ENCODE results near the gene RGPD6. TPM values are rescaled to one million over a fixed set of nuclear protein-coding genes. Genes with fewer than 3 reads are reported as not detected.
A peak's percentile ranks its signal among the peaks of the same experiment; 100 is the strongest.
"Not testable (repeated sequence)": the region's sequence is repeated elsewhere in the genome, so short reads cannot be mapped to it uniquely, and the experiment has no call there.

Gene RGPD6
- total RNA-seq = 5.0 TPM
- long read RNA-seq, full-length matches to known transcripts = 1 of 2 reads
- long read RNA-seq, partial matches to known transcripts = 1 of 2 reads
- long read RNA-seq, other reads (novel, unspliced or antisense) = 0 of 2 reads

DNA sequence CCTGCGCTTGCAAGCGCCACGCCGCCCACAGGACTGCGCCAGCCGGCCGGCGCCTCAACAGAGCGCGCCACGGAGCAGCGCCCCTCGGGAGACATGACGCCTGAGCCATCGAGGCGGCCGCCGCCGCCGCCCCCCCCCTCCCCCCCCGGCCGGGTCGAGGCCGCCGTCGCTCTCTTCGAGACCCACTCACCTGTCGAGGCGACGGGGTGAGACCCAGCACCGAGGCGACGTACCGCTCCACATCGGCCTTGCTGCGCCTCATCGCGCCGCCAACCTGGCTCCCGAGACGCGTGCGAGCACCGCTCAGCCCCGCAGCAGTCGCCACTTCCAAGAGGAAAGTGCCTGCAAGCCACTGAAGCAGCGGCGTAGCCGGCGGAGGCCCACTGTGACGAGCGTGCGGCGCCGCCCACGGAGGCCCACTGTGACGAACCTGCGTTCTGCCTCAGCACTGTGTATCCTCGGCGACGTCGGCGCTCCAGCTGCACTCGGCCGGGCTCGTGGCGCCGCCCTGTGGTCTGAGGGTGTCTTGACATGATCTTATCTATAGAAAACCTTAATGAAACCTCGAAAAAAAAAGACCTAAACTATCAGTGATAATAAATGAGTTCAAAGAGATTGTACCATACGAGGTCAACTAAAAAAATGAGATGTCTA, at the start of gene RGPD6:
Gene RGPD6 (minus strand): TSS at position 460 of the 654 bp plus-strand sequence. CDS start 198 bp downstream, at position 262.
- DNase-seq (ENCODE audit: missing footprints); intact Hi-C loops (cut with DNase I): not testable (repeated sequence)
- peak; percentile 99 for ATAC-seq

DNA sequence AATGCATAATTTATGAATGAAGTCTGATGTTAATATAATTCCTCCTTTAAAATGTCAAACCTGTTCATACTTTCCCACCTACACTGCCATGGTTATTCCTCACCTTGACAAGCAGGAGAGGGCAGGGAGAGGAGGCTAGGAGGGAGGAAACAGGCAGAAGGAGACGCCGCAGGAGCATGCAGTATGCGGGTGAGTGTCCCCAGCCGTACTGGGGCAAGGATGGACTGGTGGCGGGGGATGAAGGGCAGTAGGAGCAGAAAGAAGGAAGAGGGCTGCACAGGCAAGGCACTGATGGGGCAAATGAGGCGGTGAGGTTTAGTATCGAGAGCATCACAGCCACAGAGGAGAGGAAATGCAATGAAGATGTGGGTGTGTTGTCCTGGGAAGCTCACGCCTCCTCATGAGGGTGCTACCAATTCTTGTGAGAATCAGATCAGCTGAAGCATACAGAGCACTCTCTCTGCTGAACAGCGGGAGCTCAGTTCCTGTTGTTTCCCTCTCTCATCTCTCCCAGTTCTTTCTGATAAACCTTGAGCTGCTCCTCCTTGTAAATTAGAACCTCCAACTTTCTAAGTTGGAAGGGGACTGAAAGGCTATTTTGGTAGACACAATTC, 42.4 kb upstream of the RGPD6 start:
- intact Hi-C loops (cut with DNase I); DNase-seq (ENCODE audit: missing footprints): not testable (repeated sequence)
- ATAC-seq = peak; percentile 20

DNA sequence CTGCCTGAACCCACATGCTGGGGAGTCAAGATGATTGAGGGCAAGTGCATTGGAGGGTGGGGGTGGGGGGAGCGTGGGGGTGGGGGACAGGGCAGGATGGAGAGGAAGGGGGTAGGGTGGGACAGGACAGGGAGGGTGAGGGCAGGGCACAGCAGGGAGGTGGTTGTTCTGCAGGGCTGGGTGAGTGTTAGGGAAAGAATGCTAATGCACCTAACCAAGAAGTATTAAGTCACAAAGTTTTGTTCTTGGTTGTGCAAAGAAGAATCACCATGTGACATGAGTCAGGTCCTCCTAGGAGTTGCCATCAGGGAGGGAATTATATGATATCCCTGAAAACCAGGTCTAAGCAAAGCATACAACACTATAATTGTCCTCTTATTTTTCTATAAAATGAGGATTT, 36.9 kb upstream of the RGPD6 start:
- intact Hi-C loops (cut with DNase I); DNase-seq (ENCODE audit: missing footprints); ATAC-seq: not testable (repeated sequence)

DNA sequence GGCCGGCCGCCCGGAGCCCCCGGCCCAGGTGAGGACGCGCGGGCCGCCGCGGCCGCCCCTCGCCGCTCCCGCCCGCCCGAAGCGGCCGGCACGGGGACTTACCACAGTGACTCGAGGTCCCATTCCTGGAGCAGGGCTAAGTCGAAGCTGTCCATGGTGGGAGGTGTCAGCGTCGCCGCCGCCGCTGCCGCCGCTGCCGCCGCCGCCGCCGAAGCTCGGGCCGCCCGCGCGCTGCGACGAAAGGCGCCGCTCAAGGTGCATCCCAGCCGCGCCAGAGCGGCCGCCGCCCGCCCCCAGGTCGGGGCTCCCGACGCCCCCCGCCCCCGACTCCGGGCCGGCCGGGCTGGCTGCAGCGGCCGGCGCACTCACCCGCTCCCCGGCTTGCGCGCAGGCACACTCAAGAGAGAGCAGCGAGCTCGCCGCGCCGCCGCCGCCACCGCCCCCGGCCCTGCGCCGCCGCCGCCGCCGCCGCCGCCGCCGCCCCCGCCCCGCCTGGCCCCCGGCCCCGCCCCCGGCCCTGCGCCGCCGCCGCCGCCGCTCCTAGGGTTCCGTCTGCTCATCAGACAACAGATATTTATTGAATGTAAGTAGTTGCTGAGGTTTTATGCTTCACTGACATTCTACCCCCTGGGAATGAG, 33.7 kb upstream of the RGPD6 start:
- DNase-seq (ENCODE audit: missing footprints); ATAC-seq: not testable (repeated sequence)

DNA sequence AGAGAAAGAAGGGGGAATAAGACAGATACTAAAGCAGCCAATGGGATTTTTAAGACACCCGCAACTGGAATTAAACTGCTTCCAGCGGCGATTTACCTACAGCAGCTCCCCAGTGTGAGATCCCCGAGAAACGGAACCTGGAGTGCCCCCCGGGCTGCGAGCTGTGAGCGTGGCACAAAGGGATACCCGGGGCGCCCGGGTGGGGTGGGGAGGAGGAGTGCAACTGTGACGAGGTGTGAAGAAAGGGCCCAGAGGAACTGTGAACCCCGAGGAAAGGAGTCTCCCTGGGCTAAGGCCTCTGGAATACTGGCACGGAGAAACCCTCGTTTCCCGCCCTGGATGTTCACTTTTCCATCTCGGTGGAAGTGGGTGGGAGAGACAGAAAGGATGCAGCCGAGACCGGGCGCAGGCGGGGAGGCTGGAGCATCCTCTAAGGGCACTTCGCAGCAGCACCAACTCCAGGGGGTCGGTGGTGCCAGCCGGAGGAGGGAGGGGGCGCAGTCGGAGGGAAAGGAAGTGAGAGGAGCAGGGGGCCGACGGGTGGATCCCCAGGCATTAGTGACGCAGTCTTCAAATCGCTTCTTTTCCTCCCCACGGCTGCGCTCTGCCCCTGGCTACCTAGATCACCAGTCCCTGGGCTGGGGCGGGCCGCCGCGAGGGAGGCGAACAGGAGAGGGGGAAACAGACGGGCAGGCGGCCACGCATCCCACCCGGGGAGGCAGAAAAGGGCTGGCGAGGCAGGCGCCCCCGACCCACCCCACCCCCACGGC, 33.0 kb upstream of the RGPD6 start:
- intact Hi-C loops (cut with DNase I); DNase-seq (ENCODE audit: missing footprints); ATAC-seq: not testable (repeated sequence)

More for the DNA sequence above, 33.7 kb upstream of the RGPD6 start:
- intact Hi-C loops (cut with DNase I) = not testable (repeated sequence)

DNA sequence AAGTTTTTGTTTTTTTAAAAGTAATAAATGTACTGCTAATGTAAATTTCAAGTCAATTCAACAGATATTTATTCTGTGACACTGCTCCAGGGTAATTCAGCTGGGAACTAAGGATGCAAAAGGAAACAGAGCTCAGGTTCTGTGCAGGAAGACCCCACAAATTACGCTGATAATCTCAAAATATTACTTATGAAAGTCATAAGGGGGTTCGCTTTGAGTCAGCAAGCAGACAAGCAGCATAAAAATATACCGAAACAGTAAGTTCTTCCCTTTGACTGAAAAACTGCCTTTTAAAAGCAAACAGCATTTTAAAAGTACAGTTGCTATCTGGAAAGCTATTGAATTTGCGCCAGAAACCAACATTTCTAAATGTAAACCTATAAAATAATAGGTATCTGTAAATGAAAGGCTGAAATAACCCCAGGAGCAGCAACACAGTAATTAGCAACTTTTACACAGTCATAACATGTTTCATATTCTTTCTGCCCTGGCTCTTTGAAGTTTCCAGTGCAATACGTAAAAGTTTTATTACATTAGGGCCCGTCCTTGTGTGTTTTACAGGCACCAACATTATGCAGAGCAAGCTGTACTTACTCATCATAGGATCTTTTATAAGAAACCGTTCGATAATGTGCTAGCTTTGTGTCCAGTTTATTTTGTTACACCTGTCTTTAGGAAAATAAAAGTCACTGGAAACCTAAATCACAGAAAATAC, 31.9 kb upstream of the RGPD6 start:
- intact Hi-C loops (cut with DNase I); ATAC-seq; DNase-seq (ENCODE audit: missing footprints): not testable (repeated sequence)

DNA sequence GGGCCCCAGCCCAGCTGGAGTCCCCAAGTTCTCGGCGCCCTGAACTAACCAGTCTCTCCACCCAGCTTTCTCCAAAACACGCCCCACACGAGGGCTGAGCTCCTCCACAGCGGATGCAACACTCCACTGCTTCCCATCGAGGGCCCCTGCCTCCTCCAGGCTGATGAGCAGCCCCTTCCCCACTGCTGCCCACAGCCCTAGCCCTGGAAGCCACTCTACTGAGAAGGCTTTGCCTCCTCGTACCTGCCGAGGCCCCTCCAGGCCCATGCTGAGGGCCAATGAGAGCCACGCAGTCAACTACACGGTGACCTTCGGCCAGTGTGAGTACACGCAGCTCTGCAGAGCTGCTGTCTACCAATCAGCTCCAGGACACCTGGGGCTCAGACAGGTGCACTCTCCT, 28.0 kb upstream of the RGPD6 start:
- ATAC-seq; DNase-seq (ENCODE audit: missing footprints); intact Hi-C loops (cut with DNase I): not testable (repeated sequence)

DNA sequence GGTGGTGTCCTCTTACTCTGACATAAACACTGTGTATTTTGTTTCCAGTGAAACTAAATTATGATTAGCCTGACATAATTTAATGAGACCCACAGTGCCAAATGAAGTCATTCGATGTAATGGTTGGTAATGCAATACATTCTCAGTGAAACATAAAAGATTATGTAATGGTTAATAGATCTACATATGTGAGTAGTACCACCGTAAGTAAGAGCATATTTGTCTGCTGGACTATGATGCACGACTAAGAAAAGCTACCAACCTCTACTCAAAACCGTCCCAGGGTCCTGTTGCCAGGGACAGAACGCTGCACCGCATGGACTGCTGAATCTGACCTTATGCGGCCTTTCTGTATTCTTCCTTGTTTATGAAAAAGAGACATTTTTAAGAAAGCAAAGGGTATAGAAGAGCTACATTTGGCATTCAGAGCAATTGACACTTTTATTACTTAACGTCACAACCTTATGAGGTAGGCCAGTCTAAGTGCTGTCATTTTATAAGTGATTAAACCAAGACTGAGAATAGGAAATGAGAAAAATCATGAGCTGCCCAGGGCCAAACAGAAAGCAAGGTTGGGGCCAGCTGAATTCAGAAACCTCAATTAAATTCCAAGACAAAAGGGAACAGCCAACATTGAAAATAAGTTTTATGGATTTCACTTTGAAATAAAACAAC, 27.0 kb upstream of the RGPD6 start:
- ATAC-seq; DNase-seq (ENCODE audit: missing footprints); intact Hi-C loops (cut with DNase I): not testable (repeated sequence)

DNA sequence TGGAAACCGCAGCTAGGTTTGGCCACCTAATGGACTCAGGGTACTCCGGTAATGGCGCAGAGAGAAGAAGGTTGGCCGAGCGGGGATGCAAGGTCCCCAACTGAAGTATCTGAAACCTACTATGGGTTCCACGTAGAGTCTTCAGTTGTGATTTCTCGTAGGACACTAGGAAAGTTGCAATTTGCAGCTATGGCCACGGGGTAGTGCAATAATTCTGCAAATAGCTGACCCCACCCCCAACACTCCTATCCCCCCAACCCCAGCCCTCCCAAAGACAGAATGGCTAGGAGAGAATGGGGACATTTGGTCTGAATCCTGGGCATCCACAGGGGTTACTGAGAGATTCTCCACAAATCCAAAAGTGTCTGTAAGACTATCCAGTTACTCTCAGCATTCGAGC, 25.1 kb upstream of the RGPD6 start:
- DNase-seq (ENCODE audit: missing footprints); ATAC-seq; intact Hi-C loops (cut with DNase I): not testable (repeated sequence)

DNA sequence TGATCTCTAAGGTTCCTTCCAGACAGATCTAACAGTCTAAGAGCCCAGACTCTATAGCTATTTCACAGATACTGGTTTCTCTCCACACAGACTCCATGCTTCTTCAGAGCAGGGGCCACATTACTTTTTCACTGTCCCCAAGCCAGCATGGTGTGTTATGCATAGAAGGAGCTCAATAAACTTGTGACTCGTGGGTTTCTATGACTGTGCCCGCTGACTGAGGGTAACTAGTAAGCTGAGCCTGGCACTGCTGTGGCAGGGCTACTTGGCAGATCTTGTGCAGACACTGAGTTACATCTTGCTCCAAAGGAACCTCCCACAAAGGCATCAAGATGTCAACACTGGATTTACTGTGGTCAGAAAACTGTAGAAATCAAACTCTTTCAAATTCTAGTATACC, 15.0 kb upstream of the RGPD6 start:
- intact Hi-C loops (cut with DNase I); DNase-seq (ENCODE audit: missing footprints); ATAC-seq: not testable (repeated sequence)

DNA sequence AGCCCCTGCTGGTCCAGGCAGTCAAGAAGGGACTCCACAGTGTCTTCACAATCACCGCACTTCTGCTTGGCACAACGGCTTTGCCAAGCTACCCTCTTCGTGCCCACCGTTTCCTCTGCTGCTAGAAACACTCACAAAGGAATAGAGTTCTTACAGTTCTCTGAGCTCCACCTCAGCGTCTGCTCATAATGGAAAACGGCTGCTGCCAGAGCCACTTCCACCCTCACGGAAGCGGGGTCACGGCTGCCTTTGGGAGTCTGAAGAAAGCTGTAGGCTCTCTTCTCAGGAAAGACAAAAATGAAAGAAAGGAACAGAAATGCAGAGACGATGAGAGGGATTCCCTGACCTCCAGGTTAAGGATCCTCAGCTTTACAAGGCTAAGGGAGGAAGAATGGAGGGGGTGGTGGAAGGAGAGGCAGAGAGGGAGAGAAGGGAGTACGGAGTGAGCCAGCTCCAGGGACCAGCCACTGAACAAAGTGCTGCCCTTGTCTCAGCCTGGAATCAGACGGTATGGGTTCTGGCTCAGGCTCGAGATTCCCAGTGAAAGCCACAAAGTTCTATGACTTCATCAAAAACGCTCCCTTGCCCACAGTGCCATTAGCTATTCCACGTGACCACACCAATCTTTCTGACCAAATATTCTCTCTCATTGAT, 12.8 kb upstream of the RGPD6 start:
- DNase-seq (ENCODE audit: missing footprints); intact Hi-C loops (cut with DNase I); ATAC-seq: not testable (repeated sequence)

DNA sequence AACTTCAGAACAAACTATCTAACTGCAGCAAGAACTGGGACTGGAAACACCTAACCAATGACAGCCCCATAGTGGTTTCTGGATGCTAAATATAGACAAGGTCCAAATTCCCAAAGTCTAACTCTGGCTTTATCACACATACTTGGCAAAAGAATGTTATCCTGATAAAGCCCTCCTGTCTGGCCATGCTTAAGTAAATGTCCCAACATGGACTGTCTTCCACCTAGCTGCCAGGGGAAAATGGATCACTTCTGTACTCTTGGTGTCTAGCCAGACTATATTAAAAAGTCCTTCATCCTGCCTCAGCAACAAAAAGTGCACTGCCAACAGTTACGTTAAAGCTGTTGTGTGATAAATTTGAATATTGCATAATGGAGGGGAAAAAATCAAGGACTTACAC, 11.5 kb upstream of the RGPD6 start:
- ATAC-seq = peak; percentile 81
- DNase-seq (ENCODE audit: missing footprints); intact Hi-C loops (cut with DNase I): not testable (repeated sequence)

DNA sequence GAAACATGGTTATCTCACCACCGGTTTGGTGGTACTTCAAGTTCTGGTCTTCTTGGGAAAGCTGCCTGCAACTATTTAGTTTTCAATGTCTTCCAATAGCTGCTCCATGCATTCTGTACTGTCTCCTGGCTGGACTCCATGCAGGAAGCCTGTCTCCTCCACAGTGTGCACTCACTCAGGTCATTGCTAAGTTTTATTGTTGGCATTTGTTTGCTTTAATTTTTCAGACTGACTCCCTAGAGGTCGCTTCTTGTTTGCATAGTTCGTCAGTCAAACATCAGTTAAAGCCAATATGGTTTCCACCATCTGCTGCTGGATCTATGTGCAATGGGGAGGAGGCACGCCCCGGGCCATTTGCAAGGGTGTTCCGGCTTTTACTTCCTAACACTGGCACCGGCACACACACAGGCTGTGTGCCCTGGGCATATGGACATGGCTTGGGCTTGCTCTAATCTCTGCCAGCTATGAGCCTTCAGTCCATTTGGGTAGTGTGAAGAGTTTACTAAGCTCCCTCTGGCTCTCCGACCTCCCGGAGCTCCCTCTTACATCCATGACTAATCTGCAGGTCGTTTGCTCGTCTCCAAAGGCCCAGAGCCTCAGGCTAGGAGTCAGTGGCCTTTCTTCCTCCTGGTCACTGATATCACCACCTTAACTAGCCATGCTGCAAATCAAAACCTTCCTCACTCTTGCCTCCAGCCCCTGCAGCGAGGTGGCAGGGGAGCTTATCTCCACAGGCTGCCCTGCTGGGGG, 2.4 kb upstream of the RGPD6 start:
- DNase-seq (ENCODE audit: missing footprints); ATAC-seq; intact Hi-C loops (cut with DNase I): not testable (repeated sequence)

DNA sequence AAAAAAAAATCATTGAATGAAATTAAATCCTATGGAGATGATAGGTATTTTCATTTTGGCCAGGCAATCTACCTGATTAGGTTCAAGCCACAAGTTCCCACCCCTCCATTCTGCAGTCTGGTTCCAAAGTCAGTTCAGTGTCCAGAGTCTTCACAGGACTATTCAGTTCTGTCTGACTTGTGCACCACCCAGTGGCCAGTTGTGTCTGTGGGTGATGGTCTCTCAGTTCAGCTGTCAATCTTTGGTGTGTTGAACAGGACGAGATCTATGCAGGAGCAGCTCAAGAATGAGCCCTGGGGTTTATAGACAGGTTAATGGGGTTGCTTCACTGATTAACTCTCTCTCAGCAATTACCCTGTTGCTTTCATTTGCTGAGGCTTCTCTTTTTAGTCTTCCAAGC, 1.4 kb upstream of the RGPD6 start:
- DNase-seq (ENCODE audit: missing footprints); intact Hi-C loops (cut with DNase I): not testable (repeated sequence)
- peak; percentile 47 for ATAC-seq

DNA sequence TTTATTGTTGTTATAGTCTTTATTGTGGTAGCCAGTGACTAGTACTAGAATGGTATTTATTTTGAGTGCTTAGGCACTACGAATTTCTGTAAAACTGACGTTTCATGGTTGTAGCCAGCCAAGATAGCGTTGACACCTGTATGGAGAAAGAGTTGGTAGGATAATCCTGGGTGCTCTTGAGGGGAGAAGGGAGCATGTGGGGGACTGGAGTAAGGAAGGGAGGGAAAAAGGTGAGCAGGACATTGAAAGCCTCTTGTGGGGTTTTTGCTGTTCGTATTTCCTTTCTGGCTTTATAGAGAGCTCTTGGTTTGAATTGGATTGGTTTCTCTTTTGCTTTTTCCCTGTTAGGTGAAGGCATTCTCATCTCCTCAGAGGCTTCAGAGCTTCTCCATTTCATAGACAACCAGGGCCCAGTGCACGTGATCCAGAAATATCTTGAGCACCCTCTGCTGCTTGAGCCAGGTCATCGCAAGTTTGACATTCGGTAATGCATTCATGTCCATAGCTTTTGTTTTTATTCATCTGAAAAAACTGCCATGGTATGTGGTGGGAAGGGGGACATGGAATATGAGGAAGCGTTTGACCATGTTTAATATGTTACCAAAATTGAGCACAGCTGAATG, 77.2 kb downstream of the RGPD6 start:
- DNase-seq (ENCODE audit: missing footprints); intact Hi-C loops (cut with DNase I): not testable (repeated sequence)
- ATAC-seq = peak; percentile 52

DNA sequence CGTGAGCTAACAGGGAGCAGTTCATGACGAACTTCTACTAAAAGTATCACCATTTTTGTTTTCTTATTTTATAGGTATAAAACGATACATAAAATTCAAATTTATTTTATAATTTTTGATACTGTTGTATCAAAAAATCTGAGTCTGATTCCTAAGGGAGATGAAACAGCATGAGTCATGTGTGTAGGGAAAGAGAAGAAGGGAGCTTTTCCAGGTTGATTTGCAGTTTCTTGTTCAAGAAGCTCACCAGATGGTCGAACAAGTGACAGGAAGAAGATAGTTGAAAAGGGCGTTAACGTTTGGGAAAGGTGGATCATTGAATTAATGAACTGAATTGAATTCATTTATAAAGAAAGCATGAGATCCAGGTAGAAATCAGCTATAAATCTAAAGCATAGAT, 81.0 kb downstream of the RGPD6 start:
- intact Hi-C loops (cut with DNase I); ATAC-seq; DNase-seq (ENCODE audit: missing footprints): not testable (repeated sequence)

Measured in Right ventricle myocardium inferior (tissue), 1 donor.